ENCODE measurements around the gene KDM3B.

Gene KDM3B

GRCh38 chr5:138391859-138392386 is 39.4 kb downstream of the KDM3B start:
- DNase-seq = peak; percentile 85

GRCh38 chr5:138402640-138403039 is 50.2 kb downstream of the KDM3B start:
- DNase-seq = no peak

GRCh38 chr5:138408023-138408422 is 55.5 kb downstream of the KDM3B start:
- no peak for DNase-seq

GRCh38 chr5:138410996-138411640 is 58.6 kb downstream of the KDM3B start:
- peak; percentile 59 for DNase-seq

- DNase-seq = no peak
These were observed 66.0 kb downstream of the KDM3B start for GRCh38 chr5:138418444-138418843.

- DNase-seq = no peak
These were observed 72.6 kb downstream of the KDM3B start for GRCh38 chr5:138425079-138425478.

- DNase-seq = no peak
These were observed 83.5 kb downstream of the KDM3B start for GRCh38 chr5:138435943-138436342.

GRCh38 chr5:138438003-138438723 is 85.7 kb downstream of the KDM3B start:
- no peak for DNase-seq

- peak; percentile 35 for DNase-seq
These were observed 86.4 kb downstream of the KDM3B start, which contains the start of gene REEP2 for GRCh38 chr5:138438724-138439476. Gene REEP2, plus strand, starts transcription at chr5:138439057. Its CDS starts 152 bp downstream, at chr5:138439209.

GRCh38 chr5:138439477-138440158 is 87.1 kb downstream of the KDM3B start:
- DNase-seq = no peak

- no peak for DNase-seq
These were observed 87.9 kb downstream of the KDM3B start for GRCh38 chr5:138440159-138441073.

GRCh38 chr5:138441221-138441620 is 88.7 kb downstream of the KDM3B start:
- no peak for DNase-seq

- no peak for DNase-seq
These were observed 91.7 kb downstream of the KDM3B start for GRCh38 chr5:138444078-138444773.

- DNase-seq = no peak
These were observed 92.5 kb downstream of the KDM3B start for GRCh38 chr5:138444774-138445546.

- DNase-seq = no peak
These were observed 93.2 kb downstream of the KDM3B start for GRCh38 chr5:138445547-138446271.

GRCh38 chr5:138448070-138448469 is 95.6 kb downstream of the KDM3B start:
- DNase-seq = no peak

GRCh38 chr5:138448481-138449398 is 96.3 kb downstream of the KDM3B start:
- DNase-seq = peak; percentile 30

- peak; percentile 79 for DNase-seq
These were observed 97.2 kb downstream of the KDM3B start for GRCh38 chr5:138449501-138450239.
